ENCODE data around the gene GNG8.

GNG8 gene

DNA sequence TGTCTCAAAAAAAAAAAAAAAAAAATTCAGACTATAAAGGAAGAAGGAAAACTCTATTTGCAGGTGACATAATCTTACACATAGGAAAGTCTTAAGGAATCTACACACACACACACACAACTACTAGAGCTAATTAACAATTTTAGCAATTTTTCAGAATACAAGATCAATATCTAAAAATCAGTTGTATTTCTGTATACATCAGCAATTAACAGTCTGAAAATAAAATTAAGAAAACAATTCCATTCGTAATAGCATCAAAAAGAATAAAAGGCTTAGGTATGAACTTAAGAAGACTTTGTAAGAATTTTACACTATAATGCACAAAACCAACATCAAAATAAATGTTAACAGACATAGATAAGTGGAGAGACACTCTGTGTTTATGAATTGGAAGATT is 50.5 kb downstream of the GNG8 start:
- H3K27me3 ChIP-seq (ENCODE audit: insufficient read depth, low read length, poor library complexity) = no peaks in the 10 kb centered on the region
- H3K36me3 ChIP-seq (ENCODE audit: control insufficient read depth, insufficient read depth, low read length) = no peaks in the 10 kb centered on the region
- no peak overlapping the region for H3K56ac ChIP-seq (ENCODE audit: low read length)
- peaks cover 6% of the 10 kb centered on the region for H3K4me1 ChIP-seq (ENCODE audit: control insufficient read depth, low read depth, low read length)
- no peak overlapping the region for H3K4ac ChIP-seq (ENCODE audit: low read depth, low read length)
- H3K9ac ChIP-seq (ENCODE audit: low read length) = no peak overlapping the region
- H3K23ac ChIP-seq (ENCODE audit: low read length) = no peak overlapping the region
- H4K8ac ChIP-seq (ENCODE audit: low read depth, low read length) = no peak overlapping the region
- no peak overlapping the region for H3K4me2 ChIP-seq (ENCODE audit: low read length)
- WGBS (ENCODE audit: extremely low coverage, insufficient coverage, low lambda C conversion rate) = no CpG with 5 or more reads among the region's 1 CpG
- no peak overlapping the region for H2BK120ac ChIP-seq (ENCODE audit: low read depth, low read length)
- no peak overlapping the region for H2BK5ac ChIP-seq (ENCODE audit: low read length)
- no peaks in the 10 kb centered on the region for H3K79me2 ChIP-seq (ENCODE audit: control insufficient read depth, insufficient read depth, low read length)
- no peak overlapping the region for H3K27ac ChIP-seq (ENCODE audit: low read depth, low read length)
- H2AK5ac ChIP-seq (ENCODE audit: low read length) = no peak overlapping the region
- no peak overlapping the region for H3K4me3 ChIP-seq (ENCODE audit: low read length)
- H3K79me1 ChIP-seq (ENCODE audit: low read length) = no peaks in the 10 kb centered on the region
- no peak overlapping the region for H2BK15ac ChIP-seq (replicated peaks; ENCODE audit: low read depth)
- H4K5ac ChIP-seq (ENCODE audit: low read length) = no peak overlapping the region
- no peak for DNase-seq
- H3K18ac ChIP-seq (ENCODE audit: low read length) = no peak overlapping the region

Data from mesendoderm (in vitro differentiated cells).